Measurements from ENCODE around the gene ARNT2.

GRCh38 chr15:80641384-80641783 is 237.2 kb downstream of the ARNT2 start:
- TF ChIP-seq, protein P1, sequence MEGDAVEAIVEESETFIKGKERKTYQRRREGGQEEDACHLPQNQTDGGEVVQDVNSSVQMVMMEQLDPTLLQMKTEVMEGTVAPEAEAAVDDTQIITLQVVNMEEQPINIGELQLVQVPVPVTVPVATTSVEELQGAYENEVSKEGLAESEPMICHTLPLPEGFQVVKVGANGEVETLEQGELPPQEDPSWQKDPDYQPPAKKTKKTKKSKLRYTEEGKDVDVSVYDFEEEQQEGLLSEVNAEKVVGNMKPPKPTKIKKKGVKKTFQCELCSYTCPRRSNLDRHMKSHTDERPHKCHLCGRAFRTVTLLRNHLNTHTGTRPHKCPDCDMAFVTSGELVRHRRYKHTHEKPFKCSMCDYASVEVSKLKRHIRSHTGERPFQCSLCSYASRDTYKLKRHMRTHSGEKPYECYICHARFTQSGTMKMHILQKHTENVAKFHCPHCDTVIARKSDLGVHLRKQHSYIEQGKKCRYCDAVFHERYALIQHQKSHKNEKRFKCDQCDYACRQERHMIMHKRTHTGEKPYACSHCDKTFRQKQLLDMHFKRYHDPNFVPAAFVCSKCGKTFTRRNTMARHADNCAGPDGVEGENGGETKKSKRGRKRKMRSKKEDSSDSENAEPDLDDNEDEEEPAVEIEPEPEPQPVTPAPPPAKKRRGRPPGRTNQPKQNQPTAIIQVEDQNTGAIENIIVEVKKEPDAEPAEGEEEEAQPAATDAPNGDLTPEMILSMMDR (conservative IDR thresholded peaks at IDR 0.05 in 1 of 2, IDR thresholded peaks at IDR 0.05 in 1 of 2; ENCODE audit: low read depth in 1 of 2, low read length in 2 of 2) = no peak
- no peak for TF ChIP-seq EZH2 (IDR thresholded peaks at IDR 0.05; ENCODE audit: low read length, missing control alignments)
